GOT3 (cell line): ENCODE data around the gene PI4KA.
A peak's percentile ranks its signal among the peaks of the same experiment; 100 is the strongest.
"Not testable (repeated sequence)": the region's sequence is repeated elsewhere in the genome, so short reads cannot be mapped to it uniquely, and the experiment has no call there.

Source experiments
- DNase-seq: peaks from one replicate; lab custom pipeline; 2025; ENCODE audit warnings: mixed read lengths; lab: John Stamatoyannopoulos, UW

Gene PI4KA

DNA sequence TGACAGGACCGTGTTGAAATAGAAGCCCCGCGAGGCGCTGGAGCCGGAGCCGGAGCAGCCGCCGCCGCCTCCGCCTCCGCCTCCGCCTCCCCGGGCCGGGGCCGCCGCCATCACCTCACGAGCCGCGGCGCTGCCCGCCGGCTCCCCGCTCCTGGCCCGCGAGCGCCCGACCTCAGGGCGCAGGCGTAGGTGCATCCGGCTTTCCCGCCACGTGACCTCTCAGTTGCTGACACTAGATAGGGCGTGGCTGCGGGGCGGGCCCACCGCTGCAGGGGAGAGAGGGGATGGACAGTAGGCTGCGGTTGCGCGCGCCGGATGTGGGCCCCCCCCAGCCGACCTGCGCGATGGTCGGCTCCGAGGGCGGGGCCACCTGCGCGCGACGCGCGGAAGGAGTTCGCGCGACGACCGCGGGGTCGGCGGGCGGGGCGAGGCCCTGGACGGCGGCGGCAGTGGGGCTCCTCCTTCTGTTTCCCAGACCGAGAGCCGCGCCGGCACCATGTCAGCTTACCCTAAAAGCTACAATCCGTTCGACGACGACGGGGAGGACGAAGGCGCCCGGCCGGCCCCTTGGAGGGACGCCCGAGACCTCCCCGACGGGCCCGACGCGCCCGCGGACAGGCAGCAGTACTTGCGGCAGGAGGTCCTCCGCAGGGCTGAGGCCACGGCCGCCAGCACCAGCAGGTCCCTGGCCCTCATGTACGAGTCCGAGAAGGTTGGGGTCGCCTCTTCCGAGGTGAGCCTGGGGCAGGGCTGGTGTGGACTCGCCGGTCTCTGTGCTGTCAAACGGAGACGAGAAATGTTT is at the start of gene PI4KA, which contains the start of gene SNAP29:
Gene PI4KA (minus strand): TSS at position 197 of the 802 bp plus-strand sequence. CDS start 86 bp downstream, at position 111.
Gene SNAP29 (plus strand): TSS at position 393 of the 802 bp plus-strand sequence. CDS start 104 bp downstream, at position 497.
- peak; percentile 92 for DNase-seq

DNA sequence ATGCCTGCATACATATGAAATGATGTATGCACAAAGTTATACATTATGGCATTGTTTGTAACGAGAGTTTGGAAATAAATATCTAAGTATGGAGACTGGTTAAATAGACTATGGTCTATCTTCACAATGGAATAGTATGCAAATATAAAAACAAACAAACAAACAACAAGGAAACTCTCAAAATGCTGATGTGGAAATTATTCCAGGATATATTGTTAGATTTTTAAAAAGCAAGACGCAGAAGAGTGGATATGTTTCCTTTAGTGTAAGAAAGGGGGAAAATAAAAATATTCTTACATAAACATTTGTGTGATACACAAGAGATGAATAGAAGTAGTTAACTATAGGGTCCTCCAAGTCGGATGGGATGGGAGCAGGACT is 47.8 kb upstream of the PI4KA start:
- DNase-seq, result no peak

DNA sequence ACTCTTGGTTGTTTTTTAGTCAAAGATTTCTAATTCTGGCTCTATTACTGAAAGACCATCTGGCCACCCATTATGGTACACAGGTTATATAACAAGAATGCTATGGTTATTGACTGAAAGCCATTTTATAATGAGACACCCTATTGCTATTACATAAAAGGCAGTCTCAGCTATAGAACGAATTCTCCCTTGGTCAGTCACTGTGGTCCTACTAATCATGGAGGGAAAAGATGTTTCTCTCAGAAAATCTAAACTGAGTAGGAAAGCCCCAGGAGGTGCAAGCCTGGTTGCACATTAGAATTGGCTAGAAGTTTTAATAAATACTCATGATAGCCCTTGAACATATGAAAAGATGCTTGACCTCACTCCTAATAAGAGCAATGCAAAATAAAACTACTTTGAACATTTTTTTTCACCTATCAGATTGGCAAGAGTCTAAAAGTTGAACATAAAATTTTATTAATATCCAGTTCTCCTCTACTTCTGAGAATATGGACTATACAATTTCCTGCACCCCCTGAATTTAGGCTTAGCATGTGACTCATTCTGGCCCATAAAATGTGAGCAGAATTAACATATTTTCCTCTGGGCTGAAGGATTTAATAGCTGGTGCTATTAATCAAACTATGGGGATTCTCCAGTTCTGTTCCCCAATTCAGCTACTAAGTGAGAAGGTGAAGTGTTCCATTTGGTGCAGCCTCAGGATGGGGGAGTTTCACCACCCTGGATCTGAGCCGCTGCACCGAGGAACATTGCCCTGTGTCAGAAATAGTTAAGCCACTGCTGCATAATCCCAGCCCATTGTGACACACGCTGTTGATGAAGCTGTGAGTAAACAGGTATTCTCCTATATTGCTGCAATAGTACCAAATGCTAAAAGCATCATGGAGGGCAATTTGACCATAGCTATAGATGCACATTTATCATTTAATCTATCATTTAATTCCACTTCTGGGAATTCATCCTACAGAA is 47.1 kb upstream of the PI4KA start:
- no peak for DNase-seq

DNA sequence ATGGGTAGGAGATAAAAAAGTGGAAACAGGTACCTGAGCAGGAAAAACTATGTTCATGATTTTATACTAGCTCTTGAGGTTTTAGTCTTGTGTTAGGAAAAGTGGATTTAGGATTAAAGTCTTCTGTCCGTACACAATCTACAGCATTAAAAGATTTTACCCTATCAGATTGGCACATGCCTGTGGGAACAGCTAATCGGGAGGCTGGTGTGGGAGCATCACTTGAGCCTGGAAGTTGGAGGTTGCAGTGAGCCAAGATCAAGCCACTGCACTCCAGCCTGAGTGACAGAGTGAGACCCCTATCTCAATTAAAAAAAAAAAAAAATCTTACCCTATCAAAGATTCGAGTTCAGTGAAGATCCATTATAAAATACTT is 46.4 kb upstream of the PI4KA start:
- no peak for DNase-seq

DNA sequence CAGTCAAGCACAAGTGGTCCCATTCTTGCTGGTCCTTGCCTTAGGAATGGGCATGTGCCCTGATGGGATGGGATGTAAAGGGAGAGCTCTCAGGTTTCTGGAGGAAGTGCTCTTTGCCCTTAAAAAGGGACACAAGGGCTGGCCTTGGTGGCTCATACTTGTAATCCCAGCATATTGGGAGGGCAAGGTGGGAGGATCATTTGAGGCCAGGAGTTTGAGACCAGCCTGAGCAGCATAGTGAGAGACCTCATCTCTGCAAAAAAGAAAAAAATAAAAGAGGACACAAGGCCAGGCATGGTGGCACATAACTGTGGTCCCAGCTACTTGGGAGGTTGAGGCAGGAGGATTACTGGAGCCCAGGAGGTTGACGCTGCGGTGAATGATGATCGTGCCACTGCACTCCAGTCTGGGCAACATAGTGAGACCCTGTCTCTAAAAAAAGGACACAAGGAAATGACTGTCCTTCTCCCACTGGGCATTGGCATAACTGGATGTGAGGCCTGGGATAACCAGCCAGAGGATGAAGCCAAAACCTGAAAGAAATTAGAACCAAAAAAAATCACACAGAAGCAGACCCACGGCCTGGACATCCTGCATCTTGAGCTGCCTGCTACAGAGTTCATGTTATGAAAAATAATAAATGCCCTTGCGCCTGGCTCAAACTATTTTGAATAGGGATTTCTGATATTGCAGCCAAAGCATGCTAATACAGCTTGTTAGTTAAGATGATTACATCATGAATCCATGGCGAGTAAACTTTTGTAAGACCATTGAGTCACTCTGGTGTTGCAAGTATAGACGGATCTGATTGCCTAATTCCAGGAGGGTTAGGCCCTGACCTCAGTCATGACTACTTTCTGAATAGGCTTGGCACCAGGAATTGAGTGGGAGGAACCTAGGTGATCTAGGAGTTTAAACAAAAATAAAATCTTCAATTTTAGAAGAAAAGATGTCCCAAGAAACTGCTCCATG is 45.7 kb upstream of the PI4KA start:
- peak; percentile 14 for DNase-seq

DNA sequence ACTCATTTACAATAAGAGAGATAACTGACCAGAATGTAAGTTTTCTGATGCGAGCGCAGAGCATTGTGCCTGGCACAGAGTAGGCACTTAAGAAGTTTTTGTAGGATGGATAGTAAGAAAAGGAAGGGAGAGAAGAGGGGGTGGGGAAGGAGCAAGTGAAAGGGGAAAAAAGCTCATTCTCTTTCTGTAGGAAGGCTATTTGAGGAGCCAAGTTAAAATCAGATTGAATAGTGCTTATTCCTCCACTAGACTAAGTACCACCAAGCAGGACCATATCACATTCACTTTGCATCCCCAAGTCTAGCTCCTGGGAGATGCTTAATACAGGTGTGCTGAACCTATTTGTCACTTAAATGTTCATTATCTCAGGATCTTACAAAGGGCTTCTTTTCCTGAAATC is 44.5 kb upstream of the PI4KA start:
- no peak for DNase-seq

DNA sequence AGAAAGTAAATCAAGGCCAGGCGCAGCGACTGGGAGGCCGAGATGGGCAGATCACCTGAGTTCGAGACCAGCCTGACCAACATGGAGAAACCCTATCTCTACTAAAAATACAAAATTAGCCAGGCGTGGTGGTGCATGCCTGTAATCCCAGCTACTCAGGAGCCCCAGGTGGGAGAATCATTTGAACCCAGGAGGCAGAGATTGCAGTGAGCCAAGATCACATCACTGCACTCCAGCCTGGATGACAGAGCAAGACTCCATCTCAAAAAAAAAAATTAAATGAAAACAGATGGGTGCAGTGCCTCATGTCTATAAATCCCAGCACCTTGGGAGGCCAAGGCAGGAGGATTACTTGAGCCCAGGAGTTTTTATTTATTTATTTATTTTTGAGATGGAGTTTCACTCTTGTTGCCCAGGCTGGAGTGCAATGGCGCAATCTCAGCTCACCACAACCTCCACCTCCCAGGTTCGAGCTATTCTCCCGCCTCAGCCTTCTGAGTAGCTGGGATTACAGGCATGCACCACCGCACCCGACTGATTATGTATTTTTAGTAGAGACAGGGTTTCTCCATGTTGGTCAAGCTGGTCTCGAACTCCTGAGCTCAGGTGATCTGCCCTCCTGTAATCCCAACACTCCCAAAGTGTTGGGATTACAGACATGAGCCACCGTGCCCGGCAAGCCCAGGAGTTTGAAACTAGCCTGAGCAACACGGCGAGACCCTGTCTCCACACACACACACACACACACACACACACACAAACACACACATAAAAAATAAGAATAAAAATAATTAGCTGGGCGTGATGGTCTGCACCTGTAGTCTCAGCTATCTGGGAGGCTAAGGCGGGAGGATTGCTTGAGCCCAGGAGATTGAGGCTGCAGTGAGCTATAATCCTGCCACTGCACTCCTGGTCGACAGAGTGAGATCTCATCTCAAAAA is 42.8 kb upstream of the PI4KA start:
- DNase-seq, result not testable (repeated sequence)

DNA sequence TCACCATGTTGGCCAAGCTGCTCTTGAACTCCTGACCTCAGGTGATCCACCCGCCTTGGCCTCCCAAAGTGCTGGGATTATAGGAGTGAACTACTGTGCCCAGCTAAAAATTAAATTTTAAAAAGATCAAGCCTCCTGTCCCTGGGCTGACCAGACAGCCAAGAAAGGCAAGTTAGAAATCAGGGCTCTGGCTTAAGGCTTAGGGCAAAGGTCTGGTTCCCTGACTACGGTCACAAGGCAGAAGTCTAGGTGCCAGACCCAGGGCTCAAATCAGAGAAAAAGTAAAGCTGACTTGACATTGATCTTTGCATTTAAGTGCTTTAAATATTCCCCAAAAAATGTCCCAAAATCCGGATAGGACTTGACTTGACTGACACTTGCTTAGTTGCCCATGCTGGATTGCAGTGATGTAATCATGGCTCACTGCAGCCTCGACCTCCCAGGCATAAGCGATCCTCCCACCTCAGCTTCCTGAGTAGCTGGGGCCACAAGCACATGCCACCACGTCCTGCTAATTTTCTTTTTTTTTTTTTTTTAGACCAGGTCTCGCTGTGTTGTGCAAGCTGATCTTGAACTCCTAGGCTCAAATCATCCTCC is 41.3 kb upstream of the PI4KA start:
- no peak for DNase-seq

DNA sequence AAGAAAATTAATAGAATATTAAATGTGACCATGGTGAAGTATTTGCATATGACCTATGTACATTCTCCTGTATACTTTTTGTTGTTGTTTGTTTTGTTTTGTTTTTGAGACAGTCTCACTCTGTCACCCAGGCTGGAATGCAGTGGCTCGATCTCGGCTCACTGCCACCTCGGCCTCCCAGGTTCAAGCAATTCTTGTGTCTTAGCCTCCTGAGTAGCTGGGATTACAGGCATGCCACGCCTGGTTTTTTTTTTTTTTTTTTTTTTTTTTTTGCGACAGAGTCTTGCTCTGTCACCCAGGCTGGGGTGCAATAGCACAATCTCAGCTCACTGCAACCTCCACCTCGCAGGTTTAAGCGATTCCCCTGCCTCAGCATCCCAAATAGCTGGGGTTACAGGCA is 39.1 kb upstream of the PI4KA start:
- not testable (repeated sequence) for DNase-seq

DNA sequence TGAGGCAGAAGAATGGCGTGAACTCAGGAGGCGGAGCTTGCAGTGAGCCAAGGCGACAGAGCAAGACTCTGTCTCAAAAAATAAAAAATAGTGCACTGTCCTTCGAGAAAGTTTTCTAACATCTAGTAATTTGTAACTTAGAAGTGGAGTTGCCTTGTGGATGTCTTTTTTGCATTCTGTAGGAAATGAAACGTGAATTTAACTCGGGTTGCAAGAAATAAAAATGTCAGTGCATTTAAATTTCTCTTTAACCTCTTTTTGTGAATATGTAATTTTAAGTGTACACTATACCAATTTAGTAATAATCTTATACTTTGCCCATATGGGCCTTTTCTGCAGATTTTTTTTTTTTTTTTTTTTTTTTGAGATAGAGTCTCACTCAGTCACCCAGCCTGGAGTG is 32.4 kb upstream of the PI4KA start:
- no peak for DNase-seq

DNA sequence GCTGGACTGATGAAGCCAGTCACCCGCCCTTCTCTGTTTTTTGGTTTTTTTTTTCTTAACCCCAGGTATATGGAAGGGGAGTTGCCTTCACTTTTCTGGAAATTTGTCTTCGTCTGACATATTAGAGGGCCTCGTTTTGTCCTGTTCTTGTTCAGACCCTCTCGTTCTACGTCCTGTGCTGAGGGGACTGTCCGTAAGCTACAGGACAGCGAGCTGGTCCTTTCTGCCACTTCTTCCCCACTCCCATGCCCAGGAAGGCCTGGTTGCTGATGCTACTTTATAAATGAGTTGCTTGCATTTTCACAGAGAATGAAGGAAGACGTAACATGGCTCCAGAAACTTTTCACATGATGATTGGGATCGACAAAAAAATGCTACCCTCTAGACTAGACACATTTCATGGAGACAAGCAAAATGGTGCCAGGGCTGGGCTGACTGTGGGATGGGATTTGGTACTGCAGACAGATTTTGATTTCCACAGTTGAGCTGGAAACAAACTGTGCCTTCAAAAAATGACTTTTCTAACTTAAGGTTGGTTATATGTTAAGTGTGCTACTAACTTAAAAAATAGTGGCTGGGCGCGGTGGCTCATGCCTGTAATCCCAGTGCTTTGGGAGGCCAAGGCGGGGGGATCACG is 31.4 kb upstream of the PI4KA start:
- DNase-seq, result no peak

DNA sequence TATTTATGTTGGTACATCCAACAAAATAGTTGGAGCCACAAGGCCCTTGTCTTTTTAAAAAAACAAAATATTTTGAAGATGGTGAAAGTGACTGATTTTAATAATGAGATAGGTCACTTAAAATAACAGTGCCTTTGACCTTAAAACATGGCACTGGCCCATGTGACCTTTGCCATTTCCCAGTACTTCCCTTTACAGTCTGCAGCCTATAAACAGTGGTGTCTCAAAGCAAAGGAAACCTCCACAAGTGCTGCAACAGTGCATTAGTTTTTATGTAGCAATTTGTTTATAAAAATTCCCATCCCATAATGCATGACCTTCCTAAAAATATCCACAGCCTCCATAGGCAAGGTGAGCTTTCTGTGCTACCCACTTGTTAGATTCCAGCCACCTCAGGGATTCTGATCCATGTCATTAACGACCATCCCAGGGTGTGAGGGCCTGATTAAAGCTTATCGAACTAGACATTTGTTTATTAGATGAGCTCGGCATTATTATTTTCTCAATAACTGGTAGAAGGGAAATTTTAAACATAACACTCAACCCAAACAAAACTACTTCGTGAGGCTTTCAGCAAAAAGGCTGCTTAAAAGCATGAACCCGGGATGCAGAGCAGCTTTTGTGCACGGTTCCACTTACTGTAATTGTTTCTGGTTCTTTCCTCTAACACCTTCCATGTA is 30.6 kb upstream of the PI4KA start:
- DNase-seq, result no peak

DNA sequence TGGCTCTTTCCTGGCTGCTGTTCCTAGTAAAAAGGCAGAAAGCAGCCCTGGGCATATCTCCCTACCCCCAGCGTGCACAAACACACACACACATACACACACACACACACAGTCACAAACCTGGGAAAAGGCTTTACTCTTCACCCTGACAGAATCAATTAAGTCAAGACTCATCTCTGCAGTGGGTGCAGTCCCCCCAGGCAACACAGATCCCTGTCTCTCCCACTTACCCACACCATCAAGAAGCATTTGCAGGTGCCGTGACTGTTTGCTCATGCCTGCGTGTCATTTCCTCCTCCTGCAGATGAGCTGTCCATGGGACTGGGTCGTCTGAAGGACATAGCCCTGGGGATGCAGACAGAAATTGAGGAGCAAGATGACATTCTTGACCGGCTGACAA is 28.8 kb upstream of the PI4KA start:
- DNase-seq, result no peak

DNA sequence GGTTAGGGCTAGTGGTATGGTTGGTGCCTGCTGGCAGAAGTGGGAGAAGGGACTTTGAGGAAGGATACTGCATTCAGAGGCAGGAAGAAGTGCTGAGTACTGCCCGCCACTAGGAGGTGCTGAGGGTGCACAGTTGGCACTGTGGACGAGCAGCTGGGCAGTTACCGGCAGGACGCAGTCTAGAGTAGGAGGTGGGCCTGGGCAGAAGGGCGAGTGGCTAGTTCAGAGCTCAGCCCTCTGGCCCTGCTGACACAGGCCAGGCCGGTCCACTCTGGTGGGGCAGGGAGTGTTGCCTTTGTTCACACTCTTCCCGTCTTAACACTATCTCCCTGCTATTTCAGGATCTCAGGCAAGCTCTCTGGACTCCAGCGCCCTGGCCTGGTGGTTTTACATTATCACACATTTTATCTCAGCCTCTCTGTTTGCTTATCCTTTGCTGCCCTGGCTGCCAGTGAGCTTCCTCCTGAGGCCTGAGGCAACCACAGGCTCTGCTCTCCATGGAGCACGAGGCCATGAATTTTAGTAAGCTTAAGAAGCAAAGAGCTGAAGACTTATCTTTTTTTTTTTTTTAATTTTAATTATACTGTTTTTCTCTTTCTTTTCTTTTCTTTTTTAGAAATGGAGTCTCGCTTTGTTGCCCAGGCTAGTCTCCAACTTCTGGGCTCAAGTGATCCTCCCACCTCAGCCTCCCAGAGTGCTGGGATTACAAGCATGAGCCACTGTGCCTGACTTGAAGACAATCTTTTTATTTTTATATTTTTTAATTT is 27.1 kb upstream of the PI4KA start:
- peak; percentile 20 for DNase-seq

DNA sequence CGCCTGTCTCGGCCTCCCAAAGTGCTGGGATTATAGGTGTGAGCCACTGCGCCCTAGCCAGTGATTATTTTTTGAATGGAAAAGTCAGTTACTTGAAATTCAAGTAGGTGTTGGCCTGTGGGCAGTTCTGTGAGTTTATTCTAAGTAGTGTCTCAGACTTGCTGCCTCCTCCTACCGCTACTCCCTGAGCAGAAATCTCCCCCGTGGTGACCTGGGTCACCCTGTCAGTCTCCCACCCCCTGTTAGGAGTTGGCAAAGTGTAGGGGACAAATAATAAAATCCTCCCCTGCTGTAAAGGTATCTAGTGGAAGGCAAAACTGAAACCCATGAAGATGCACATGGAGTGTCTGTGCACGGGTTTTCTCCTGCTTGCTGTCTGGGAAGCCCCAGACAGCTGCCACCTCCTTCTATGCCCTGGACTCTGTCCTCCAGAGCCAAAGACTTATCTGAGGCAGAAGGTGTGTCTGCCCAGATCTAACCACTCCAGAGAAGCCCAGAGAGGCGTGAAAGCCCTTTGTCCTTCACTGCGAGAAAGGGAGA is 26.5 kb upstream of the PI4KA start:
- DNase-seq, result no peak

DNA sequence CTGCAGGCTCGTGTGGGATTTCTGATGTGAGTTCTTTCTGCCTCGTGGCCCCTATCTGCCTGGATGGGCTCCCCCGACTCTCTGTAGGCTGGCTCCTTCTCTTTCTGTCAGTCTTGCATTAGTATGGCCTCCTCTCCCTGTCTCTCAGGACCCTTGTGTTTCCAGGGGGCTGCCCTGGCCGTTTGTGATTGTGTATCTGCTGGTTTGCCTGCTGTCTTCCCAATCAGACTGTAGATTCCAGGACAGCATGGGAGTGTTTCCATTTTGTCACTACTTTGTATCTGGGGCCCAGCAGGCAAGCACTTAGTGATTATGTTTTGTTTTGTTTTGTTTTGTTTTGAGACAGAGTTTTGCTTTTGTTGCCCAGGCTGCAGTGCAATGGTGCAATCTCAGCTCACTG is 25.8 kb upstream of the PI4KA start:
- DNase-seq, result no peak

DNA sequence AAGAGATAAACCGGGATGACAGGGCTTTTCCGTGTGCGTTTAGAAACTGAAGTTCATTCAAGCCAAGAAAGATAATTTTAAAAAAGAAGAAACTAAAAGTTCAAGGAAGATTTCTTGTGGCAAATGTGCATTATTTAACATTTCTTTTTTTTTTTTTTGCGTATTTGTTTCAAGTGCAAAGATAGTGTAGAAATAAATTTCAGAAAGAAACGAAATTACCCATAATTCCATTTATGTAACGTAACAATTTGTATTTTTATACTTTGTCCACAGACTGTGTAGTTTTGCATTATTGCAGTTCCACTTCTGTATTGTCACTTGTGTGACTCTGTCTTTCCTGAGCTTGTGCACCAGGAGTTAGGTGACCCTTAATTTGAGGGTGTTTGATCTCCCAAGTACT is 24.2 kb upstream of the PI4KA start:
- DNase-seq, result no peak
